T-helper 22 cell (primary cell): Measurements from ENCODE around the gene SH3PXD2B.

Experiments
- DNase-seq: peaks from one replicate; pipeline ENCODE4 v3.0.0-alpha.2; 2020; ENCODE audit warnings: low read depth

Gene SH3PXD2B

DNA sequence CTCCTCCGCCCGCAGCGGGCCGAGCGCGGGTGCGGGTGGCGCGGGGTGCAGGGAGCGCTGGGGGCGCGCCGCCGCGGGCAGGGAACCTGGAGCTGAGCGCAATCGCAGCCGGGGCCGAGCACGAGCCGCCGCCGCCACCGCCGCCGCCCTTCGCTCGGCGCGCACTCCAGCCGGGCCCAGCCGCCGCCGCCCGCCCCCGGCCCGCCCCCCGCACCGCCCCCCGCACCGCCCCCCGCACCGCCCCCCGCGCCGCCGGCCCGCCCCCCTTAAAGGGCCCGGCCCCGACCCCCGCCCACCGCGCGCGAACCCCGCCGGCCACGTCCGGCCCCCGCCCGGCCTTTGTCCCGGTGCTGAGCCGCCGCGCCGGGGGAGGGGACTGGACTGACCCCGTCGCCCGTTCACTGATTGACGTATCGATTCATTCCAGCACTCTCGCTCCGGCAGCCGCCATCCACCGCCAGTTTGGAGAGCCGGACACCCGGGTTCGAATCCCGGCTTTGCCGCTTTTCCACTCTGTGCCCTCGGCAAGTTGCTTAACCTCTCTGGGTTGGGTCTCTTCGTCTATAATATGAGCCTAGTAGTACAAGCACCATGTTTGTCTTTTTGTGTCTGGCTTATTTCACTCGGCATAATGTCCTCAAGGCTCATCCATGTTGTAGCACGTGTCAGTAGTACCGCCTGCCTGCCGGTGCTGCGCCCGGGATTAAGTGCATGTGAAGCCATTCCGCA, at the start of gene SH3PXD2B:
TSS of gene SH3PXD2B (minus strand) at position 168 of the 729 bp plus-strand sequence. CDS start 173 bp downstream, outside the sequence.
- no peak for DNase-seq

DNA sequence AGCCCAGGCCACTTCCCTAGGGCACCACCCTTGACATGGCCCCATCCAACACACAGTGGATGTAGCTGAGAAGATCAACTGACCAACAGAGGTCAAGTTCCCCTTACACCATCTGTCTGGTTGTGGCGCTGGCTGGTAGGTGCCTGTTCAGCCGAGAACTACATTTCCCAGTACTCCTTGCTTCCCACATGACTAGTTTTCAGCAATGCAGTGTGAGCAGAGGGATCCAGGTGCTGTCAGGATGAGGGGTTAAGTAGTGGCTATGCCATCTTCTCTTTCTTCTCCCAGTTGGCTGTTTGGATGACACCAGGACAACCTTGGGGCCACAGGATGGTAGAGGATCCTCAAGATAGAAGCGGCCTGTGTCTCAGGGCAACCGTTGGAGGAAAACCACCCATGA, 48.6 kb upstream of the SH3PXD2B start:
- no peak for DNase-seq

DNA sequence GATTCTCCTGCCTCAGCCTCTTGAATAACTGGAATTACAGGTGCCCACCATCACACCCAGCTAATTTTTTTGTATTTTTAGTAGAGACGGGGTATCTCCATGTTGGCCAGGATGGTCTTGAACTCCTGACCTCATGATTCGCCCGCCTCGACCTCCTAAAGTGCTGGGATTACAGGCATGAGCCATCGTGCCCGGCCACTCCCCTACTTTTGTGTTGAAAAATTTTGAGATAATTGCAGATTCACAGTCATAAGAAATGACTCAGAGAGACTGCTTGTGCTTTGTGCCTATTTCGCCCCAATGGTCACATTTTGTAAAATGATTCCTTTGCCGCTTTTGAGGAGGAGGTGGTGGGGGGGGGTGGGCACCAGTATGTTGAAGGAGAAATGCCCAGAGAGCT, 48.1 kb upstream of the SH3PXD2B start:
- DNase-seq, result no peak

DNA sequence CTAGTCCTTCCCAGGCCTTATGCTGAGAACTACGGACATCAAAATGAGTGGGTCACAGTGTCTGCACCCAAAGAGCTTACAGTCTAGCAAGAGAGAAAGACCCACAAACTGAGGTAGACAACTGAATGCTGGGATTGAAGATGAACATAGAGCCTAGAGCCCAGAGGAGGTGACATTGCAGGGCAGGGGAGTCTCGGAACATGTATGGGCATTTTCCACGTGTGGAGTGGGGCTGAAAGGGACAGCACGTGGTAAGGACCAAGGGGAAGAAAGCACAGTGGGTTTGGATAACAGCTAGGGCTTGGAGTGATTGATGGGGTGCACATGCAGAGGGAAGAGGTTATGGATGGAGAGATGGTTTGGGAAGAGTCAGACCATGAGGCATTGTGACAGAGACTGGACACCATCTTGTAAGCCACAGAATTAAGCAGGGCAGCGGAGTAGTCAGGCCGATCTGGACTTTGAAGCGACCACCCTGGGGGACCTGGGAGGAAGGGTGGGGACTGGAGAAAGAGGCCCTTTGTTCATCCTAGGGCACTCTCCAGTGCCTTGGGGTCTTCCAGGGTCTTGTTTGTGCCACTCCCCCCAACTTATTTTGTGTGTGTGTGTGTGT, 47.5 kb upstream of the SH3PXD2B start:
- DNase-seq, result no peak

DNA sequence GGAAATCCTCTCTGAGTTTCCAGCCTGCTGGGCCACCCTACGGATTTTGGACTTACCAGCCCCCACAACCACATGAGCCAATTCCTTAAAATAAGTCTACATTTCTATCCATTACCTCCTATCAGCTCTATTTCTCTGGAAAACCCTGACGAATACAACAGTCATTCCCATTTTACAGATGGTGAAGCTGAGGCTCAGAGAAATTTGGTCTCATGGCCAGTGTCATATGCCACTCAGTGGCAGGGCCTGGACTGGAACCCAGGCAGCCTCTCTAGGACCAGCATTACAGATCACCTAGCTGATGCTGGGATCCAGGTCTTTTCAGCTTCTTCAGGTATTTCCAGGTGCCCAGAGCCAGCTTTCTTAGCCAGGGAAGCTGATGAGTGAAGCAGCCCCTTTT, 45.0 kb upstream of the SH3PXD2B start:
- no peak for DNase-seq

DNA sequence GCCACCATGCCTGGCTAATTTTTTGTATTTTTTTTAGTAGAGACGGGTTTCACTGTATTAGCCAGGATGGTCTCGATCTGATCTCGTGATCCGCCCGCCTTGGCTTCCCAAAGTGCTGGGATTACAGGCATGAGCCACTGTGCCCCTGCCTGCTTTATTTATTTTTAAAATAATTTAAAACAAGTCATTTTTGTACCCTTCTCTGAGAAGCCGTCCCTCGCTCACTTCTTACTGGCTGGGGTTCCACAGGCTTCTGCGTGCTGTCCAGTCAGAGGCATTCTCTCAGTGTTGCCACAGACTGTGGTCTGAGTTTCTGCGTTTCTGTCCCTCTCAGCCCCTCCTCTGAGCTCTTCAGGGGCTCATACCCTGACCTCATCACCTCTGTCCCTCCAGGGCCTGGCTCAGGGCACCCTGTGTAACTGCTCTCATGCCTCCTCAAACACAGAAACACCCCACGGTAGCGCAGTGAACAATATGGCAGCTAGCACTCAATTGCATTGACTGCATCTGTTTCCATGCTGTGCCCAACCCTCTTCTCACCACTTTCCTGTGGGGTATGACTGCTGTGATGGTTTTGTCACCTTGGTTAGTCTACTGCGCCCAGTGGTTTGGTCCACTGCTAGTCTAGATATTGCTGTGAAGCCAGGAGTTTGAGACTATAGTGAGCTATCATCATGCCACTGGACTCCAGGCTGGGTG, 44.3 kb upstream of the SH3PXD2B start:
- DNase-seq, result no peak

DNA sequence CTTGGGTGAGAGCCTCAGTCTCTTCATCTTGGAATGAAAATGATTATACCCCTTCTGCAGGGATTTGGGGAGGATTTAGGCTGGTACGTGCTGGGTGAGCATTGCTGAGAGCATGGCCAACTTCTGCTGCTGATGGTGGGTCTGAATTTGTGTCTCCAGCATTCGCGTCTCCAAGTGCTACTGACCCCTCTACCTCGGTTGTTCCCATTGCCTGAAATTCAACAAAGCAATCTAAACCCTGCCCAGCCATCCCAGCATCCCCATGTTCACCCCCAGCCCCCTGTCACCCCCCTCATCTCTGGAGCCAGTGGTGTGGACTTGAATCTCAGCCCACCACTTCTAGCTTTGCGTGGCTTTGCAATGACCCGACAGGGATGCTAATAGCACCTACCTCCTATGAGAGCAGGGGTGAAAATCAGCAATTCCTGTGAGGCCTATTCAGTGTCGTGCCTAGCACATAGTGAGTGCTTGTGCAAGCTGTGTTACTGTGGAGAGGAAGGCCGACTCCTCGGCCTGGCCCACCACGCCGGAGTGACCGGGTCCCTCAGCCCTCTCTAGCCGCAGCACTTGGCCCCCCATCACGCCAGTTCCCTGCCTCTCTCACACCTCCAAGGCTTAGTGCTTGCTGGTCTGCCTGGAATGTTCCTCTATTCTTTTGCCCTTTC, 43.4 kb upstream of the SH3PXD2B start:
- DNase-seq, result no peak

DNA sequence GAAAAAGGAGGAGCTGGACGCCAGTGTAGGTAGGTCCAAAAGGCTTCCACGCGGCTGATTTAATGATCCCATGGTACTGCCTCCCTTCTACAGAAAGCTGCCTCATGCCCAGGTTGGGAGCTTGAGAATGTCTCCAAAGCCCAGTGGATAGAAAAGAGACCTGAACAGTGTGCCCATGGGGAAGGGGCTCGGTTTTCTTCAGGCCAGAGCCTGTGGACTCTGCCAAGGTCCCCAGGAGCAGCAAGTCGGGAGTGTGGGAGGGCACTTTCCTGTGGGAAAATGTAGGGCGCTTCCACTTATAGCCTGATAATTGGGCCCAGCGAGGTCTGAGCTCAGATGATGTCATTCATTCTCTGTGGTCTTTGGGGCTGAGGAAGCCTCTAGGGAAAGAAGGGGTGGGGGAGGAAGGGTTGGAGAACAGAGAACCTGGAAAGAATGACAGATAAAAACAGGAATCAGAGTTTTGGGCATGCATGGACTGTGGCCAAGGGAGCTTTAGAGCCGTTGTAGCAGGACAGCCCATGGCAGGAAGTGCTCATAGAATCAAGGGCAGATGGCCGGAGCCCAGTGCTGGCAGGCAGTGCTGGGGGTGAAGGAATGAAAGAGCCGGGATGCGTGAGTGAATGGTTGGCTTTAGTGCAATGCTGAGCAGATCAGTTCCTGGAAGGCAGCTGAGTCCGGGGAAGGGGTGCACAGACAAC, 42.5 kb upstream of the SH3PXD2B start:
- no peak for DNase-seq

DNA sequence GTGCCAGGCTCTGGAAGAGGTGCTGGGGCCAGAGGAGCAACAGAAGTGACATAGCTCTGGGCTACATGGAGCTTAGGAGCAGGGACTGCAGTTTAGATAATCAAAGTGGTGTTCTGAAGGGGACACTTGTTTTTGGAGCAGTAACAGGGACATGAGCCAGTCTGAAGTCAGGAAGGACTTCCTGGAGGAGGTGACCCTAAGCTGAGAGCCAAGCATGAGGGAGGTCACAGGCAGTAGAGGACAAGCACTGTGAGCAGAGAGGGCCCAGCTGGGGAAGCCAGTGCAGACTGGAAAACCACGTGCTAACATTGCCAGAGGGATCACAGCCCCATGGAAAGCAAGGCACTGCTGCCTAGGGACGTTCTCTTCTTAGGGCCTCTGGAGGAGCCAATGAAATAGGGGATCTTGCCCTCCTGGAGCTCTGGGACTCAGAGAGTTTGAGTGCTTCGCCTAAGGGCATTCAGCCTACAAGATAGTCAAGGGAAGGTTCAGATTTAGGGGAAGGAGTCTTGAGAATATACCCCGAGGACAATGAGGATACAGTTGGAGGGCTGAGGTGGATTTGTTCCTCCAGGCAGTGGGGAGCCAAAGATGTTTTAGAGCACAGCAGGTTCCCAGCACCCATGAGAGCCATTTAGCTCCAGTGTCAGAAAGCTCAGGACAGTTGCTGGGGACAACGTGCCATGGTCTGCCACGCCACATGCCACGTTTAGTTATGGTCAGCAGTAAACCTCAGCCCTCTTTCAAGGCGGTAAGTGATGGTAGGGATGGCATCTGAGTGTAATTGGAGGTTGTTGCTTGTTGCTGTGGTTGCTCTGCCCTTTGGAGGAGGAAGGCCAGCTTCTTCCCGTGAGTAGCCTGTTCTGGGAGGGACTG, 40.5 kb upstream of the SH3PXD2B start:
- no peak for DNase-seq

DNA sequence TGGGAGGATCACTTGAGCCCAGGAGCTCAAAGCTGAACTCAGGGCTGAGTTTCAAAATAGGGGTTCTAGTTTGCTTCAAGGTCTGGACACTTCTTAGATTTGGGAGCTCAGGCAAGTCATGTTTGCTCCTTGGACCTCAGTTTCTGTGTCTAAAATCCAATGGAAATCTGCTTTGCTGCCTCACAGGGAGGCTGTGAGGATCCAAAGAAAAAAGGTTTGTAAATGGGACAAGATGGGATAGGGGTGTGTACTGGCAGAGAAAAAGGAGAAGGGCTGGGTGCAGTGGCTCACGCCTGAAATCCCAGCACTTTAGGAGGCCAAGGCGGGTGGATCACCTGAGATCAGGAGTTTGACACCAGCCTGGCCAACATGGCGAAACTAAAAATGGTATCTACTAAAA, 39.6 kb upstream of the SH3PXD2B start:
- DNase-seq, result no peak

DNA sequence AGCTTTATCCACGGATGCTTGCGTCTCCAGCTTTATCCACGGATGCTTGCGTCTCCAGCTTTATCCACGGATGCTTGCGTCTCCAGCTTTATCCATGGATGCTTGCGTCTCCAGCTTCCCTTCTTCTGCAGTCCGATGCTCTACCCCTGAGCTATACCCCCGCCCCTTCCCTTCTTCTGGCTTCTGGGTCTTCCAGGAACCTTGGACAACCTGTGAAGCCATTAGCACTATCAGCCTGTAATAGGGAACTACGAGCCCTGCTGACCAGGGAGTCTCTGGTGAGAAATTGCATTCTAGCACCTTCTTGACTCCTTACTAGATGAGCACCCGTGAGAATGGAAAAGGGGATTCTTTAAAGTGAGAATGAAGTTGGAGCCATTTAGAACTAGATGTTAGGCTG, 39.1 kb upstream of the SH3PXD2B start:
- no peak for DNase-seq

DNA sequence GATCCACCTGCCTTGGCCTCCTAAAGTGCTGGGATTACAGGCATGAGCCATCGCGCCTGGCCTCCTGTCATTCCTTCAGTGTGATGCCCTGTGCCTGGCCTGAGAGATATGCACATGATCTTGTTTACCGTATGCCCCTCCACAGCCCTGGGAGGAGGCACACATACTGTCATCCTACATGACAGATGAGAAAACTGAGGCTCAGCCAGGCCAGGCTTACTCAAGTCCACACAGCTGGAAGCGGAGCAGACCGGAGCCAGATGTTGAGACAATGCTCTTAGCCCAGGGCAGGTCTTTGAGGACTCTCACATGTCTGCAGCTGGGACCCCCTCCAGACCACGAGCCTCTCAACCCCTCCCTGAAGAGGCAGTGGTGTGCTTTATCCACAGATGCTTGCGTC, 38.7 kb upstream of the SH3PXD2B start:
- DNase-seq, result no peak

DNA sequence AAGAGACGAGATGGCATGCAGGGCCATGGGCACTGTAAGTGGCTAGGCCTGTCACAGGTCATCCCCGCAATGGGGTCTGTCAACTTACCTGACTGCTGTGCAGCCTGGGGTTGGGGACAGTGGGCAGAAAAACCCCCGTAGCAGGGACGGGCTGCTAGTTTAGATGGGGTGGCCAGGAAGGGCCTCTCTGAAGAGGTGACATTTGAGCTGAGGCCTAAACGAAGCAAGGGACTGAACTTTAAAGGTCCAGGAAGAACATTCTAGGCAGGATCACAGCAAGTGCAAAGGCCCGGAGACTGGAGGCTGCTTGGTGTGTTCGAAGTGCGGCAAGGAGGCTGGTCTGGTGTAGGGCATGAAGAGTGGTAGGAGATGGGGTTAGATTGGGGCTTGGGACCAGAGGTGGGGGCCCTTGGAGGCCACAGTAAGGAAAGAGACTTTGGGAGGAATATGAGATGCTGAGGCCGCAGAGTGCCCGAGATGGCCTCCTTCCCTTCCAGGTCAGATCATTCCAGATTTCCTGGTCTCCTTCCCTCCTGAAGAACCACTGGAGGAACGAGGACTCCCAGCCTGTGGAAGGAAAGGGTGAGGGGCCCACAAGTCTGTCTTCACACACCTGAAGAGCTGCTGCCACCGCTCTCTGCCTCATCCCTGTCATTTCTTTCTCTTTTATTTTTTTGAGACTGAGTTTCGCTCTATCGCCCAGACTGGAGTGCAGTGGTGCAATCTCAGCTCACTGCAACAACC, 37.9 kb upstream of the SH3PXD2B start:
- DNase-seq, result no peak

DNA sequence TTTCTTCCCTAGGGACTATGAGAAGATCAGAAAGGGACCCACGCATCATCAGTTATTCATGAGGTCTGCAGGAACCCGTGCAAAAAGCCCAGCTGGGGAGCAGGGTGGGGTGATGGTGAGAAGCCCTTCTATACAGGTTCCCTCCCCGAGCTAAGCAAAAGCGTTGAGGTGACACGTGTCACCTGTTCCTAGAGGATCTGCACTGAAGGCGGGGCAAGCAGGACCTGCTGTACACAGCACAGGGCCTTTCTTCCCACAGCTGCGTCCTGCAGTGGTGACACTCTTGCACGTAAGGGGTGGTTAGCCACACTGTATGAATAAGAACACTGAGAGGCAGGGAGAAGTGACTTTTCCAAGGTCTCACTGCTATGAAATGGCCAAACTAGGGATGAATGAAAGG, 37.2 kb upstream of the SH3PXD2B start:
- DNase-seq, result no peak

DNA sequence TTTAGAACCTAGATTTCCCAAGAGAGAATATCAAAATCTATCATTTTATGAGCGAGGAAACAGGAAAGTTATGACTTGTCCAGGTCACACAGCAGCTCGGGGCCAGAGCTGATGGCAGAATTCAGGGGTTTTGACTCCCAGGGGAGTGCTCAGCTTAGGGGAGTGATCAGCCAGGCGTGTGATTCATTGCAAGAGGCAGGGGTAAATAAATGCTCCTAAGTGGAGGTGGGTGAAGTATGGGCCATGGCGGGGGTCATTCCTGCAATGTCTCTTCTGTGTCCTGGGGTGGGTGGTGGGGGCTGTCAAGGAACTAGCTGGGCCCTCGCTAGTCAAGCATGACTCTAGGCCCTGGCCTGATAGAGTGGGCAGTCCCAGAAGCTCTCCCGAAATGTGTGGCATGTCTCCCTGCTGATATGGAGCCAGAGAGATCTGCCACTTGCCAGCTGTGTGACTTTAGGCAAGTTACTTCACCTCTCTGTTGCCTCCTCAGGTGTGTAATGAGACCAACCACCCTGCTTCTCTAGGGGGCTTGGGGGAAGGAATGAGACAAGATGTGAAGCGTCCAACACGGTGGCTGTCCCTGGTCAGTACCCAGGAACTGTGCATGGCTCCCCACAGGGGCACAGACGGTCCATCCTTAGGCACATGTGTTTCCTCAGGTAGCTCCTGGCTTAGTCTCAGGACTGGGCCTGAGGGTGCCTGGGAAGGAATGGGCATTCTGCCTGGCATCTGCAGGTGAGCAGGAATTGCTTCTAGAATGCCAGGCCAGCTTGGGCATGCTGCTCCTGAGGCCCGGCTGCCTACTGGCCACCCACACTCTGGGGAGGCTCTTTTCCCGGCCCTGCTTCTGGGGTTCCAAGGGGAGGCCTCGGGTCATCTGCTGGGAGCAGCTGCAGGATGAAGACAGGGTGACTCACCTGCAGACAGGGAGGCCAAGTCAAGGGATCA, 36.5 kb upstream of the SH3PXD2B start:
- no peak for DNase-seq

DNA sequence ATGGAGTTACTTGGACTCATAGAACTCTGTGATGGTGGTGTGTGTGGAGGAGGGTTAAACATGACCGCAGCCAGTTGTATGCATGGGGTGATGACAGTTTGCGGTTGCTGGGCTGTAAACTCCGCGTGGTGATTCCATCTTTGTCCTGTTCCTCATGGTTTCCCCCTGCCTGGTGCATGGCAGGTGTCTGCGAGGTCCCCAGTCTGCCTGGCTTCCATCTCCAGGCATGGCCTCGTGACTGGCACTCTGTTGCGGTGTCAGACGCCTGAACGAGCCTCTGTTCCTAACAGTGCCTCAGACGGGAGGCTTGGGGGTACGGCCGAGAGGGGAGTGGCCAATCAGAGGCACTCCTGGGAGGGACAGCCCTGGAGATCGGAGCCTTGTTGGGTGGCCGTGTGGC, 33.9 kb upstream of the SH3PXD2B start:
- no peak for DNase-seq

DNA sequence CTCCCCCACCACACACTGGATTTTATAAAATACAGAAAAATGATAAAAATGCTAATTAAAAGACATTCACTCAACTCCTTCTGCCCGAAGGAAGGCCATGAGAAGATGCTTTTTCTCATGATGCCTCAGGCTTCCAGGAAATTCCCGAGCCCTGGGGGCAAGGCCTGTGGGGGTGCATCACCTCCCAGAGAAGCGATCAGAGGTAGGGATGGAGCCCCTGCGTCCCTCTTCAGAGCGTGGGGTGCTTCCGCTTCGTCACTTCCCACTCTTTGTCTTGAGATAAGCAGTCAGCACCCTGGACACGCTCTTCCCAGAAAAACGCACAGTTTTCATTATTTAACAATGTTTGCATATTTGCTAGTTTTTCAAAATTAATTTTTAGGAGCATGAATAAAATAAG, 33.3 kb upstream of the SH3PXD2B start:
- DNase-seq, result no peak

DNA sequence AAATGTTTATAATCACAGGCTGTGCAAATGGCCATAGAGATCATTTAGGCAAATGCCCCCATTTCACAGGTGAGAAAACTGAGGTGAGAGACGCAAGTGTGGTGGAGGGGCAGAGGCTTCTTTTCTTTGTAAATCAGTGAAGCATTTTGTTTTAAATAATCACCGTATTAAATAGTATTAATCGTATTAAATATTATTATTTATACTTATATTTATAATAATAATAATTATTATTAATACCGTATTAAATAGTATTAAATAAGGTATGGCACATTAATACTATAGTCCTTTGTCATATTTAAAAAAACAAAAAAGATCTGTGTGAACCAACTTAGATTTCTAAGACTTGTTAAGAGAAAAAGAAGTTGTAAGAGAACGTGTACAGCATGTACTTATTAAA, 32.6 kb upstream of the SH3PXD2B start:
- DNase-seq, result no peak

DNA sequence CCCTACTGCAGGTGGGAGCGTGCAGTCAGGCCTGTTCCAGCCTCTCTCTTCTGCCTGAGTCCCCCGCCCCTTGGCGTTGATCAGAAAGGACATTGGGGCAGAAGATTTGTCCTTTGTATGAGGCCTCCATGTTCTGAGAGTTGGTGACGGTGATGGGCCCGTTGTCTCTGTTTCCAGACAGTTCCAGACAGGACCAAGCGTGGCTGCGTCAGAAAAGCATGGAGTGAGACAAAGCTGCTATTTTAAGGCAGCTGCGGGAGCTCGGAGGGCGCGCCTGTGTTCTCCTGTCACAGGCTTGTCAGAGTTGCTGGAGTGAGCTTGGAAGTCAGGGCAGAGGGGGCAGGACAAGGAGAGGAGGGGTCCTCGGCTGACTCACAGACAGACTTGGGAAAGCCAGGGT, 32.1 kb upstream of the SH3PXD2B start:
- no peak for DNase-seq
